ENCODE measurements around the gene ATG4B.

The ATG4B gene

DNA sequence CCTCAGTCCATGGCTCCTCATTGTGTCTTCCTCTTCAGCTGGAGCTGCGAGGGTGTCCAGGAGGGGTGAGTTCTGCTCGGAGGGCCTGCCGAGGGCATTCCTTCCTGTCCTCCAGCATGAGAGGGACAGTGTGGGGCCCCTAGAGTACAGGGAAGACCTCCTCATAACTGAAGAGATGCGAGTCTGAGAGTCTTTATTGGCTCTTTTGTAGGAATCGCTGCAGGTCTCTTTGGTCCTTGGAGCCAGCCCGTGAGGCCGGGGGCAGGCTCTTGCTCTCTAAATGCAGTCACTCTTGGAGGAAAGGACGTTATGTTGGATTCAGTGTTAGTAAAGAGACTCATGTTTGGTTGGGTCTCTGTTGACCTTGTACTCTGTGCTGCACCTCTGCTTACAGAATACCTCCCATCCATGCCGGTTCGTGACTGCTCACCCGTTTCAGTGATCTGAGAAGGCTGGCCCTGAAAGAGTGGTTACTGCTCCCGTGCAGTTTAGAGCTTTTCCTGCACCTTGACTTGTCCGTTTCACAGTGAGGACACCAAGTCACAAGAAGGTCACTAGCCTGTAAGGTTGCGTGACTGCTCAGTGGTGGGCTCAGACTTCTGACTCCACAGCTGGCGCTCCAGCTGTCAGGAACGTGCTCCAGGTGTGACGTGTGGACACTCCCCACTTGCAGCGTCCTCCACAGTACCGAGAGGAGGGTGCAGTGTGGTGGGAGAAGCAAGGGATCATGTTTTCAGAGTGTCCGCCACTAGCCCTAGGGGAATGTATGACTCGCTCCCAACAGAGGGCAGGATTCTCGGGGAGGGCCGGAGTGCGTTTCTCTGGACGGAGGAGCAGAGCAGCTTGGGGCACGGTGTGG is 7.8 kb downstream of the ATG4B start:
- peaks cover 6% of the 10 kb centered on the region for H3K36me3 ChIP-seq (ENCODE audit: control insufficient read depth, insufficient read depth, low read length)
- no peak overlapping the region for H3K4me3 ChIP-seq (ENCODE audit: low read depth, low read length)
- H3K27ac ChIP-seq (ENCODE audit: low read depth, low read length) = no peak overlapping the region
- H3K9me3 ChIP-seq (ENCODE audit: control insufficient read depth, insufficient read depth, low read depth, low read length) = no peaks in the 10 kb centered on the region
- no peak overlapping the region for H3K9ac ChIP-seq (ENCODE audit: low read length)
- peaks cover 29% of the 10 kb centered on the region for H3K4me1 ChIP-seq (ENCODE audit: control insufficient read depth, insufficient read depth, low read length)
- H3K27me3 ChIP-seq (ENCODE audit: control insufficient read depth, insufficient read depth, low read length) = no peaks in the 10 kb centered on the region

DNA sequence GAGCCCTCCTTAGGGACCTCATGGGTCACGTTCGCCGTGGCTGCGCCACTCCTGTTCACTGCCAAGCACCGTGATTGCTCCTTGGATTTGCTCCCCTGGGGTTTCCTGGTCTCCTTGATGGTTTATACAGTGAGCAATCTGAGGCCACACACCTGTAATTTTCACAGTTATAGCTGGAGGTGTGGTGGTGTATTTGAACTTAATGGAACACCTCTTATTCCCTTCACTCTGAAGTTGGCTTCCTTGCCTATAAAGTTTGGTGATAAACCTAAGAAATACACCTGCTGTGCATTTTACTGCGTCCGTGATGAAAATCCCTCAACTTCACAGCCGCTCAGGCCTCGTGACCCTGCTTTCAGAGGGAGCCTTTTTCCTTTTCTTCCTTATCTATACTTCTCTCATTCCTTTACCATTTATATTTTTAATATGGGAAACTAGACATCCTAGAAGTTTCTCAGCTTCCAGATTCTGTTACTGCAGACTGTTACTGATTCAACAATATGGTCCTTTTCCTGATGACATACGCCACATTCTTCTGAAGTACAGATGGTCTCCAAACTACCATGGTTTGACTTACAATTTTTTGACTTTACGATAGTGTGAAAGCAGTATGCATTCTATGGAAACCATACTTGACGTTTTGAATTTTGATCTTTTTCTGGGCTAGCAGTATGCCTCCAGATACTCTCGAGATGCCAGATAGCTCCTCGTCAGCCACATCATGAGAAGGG is 8.6 kb downstream of the ATG4B start:
- no peaks in the 10 kb centered on the region for H3K9me3 ChIP-seq (ENCODE audit: control insufficient read depth, insufficient read depth, low read depth, low read length)
- no peak overlapping the region for H3K4me3 ChIP-seq (ENCODE audit: low read depth, low read length)
- peaks cover 29% of the 10 kb centered on the region for H3K4me1 ChIP-seq (ENCODE audit: control insufficient read depth, insufficient read depth, low read length)
- H3K36me3 ChIP-seq (ENCODE audit: control insufficient read depth, insufficient read depth, low read length) = peaks cover 12% of the 10 kb centered on the region
- H3K27me3 ChIP-seq (ENCODE audit: control insufficient read depth, insufficient read depth, low read length) = no peaks in the 10 kb centered on the region
- H3K27ac ChIP-seq (ENCODE audit: low read depth, low read length) = no peak overlapping the region
- no peak overlapping the region for H3K9ac ChIP-seq (ENCODE audit: low read length)

DNA sequence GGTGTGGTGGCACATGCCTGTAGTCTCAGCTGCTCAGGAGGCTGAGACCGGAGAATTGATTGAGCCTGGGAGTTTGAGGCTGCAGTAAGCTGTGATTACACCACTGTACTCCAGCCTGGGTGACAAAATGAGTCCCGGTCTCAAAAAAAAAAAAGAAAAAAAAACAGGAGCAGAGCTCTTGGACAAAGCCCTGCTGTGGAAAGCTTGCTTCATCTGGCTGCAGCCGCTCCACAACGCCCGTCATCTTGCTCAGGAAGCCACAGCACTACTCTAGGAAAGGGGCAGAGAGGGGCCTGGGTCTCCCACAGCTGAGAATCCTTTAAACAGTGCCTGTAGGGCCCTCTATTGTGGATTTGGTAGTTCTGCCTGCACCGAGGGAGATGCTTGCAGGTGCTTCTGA is 11.0 kb downstream of the ATG4B start:
- no peaks in the 10 kb centered on the region for H3K27me3 ChIP-seq (ENCODE audit: control insufficient read depth, insufficient read depth, low read length)
- H3K4me3 ChIP-seq (ENCODE audit: low read depth, low read length) = no peak overlapping the region
- H3K4me1 ChIP-seq (ENCODE audit: control insufficient read depth, insufficient read depth, low read length) = peaks cover 19% of the 10 kb centered on the region
- H3K36me3 ChIP-seq (ENCODE audit: control insufficient read depth, insufficient read depth, low read length) = peaks cover 33% of the 10 kb centered on the region
- no peak overlapping the region for H3K9ac ChIP-seq (ENCODE audit: low read length)
- H3K27ac ChIP-seq (ENCODE audit: low read depth, low read length) = no peak overlapping the region
- H3K9me3 ChIP-seq (ENCODE audit: control insufficient read depth, insufficient read depth, low read depth, low read length) = no peaks in the 10 kb centered on the region

- Histone ChIP-seq H3K4me3 (ENCODE audit: low read depth, low read length) (no peak overlapping the region), H3K9me3 (ENCODE audit: control insufficient read depth, insufficient read depth, low read depth, low read length) (no peaks in the 10 kb centered on the region), H3K36me3 (ENCODE audit: control insufficient read depth, insufficient read depth, low read length) (peaks cover 35% of the 10 kb centered on the region), H3K4me1 (ENCODE audit: control insufficient read depth, insufficient read depth, low read length) (peaks cover 19% of the 10 kb centered on the region), H3K9ac (ENCODE audit: low read length) (no peak overlapping the region), H3K27me3 (ENCODE audit: control insufficient read depth, insufficient read depth, low read length) (no peaks in the 10 kb centered on the region), H3K27ac (ENCODE audit: low read depth, low read length) (no peak overlapping the region)
These were observed 11.9 kb downstream of the ATG4B start for GRCh38 chr2:241649404-241649803.

GRCh38 chr2:241649927-241650326 is 12.4 kb downstream of the ATG4B start:
- no peaks in the 10 kb centered on the region for H3K9me3 ChIP-seq (ENCODE audit: control insufficient read depth, insufficient read depth, low read depth, low read length)
- H3K9ac ChIP-seq (ENCODE audit: low read length) = no peak overlapping the region
- no peak overlapping the region for H3K4me3 ChIP-seq (ENCODE audit: low read depth, low read length)
- peaks cover 41% of the 10 kb centered on the region for H3K36me3 ChIP-seq (ENCODE audit: control insufficient read depth, insufficient read depth, low read length)
- H3K27me3 ChIP-seq (ENCODE audit: control insufficient read depth, insufficient read depth, low read length) = no peaks in the 10 kb centered on the region
- no peak overlapping the region for H3K27ac ChIP-seq (ENCODE audit: low read depth, low read length)
- H3K4me1 ChIP-seq (ENCODE audit: control insufficient read depth, insufficient read depth, low read length) = peaks cover 19% of the 10 kb centered on the region

GRCh38 chr2:241652142-241652541 is 14.6 kb downstream of the ATG4B start:
- Histone ChIP-seq H3K9ac (ENCODE audit: low read length) (no peak overlapping the region), H3K4me1 (ENCODE audit: control insufficient read depth, insufficient read depth, low read length) (peaks cover 16% of the 10 kb centered on the region), H3K9me3 (ENCODE audit: control insufficient read depth, insufficient read depth, low read depth, low read length) (no peaks in the 10 kb centered on the region), H3K27me3 (ENCODE audit: control insufficient read depth, insufficient read depth, low read length) (no peaks in the 10 kb centered on the region), H3K27ac (ENCODE audit: low read depth, low read length) (no peak overlapping the region), H3K4me3 (ENCODE audit: low read depth, low read length) (no peak overlapping the region), H3K36me3 (ENCODE audit: control insufficient read depth, insufficient read depth, low read length) (peaks cover 60% of the 10 kb centered on the region)

GRCh38 chr2:241652722-241653121 is 15.2 kb downstream of the ATG4B start:
- peaks cover 16% of the 10 kb centered on the region for H3K4me1 ChIP-seq (ENCODE audit: control insufficient read depth, insufficient read depth, low read length)
- no peak overlapping the region for H3K27ac ChIP-seq (ENCODE audit: low read depth, low read length)
- H3K9ac ChIP-seq (ENCODE audit: low read length) = no peak overlapping the region
- H3K4me3 ChIP-seq (ENCODE audit: low read depth, low read length) = no peak overlapping the region
- H3K27me3 ChIP-seq (ENCODE audit: control insufficient read depth, insufficient read depth, low read length) = no peaks in the 10 kb centered on the region
- no peaks in the 10 kb centered on the region for H3K9me3 ChIP-seq (ENCODE audit: control insufficient read depth, insufficient read depth, low read depth, low read length)
- H3K36me3 ChIP-seq (ENCODE audit: control insufficient read depth, insufficient read depth, low read length) = peaks cover 63% of the 10 kb centered on the region

DNA sequence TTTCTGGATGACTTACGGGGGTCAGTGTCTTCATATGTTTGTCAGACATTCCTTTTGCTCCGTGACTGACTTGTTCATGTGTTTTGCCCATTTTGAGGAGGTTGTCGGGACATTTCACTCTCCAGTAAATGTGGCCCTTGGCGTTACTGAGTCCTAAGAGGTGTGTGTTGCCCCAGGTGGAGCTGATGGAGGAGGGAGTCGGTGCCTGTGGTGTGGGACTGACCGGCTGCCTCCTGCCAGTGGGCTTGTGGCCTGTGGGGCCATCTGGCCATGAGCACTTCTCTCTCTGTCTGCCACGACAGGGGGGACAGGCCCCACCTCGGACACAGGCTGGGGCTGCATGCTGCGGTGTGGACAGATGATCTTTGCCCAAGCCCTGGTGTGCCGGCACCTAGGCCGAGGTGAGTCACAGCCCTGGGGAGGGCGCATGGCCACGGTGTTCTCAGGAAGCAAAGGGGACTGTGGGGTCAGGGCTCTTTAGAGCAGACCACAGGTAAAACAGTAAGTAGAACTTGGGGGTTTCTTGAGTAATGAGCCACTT is 15.8 kb downstream of the ATG4B start:
- H3K36me3 ChIP-seq (ENCODE audit: control insufficient read depth, insufficient read depth, low read length) = peaks cover 67% of the 10 kb centered on the region
- H3K27ac ChIP-seq (ENCODE audit: low read depth, low read length) = no peak overlapping the region
- no peaks in the 10 kb centered on the region for H3K27me3 ChIP-seq (ENCODE audit: control insufficient read depth, insufficient read depth, low read length)
- peaks cover 16% of the 10 kb centered on the region for H3K4me1 ChIP-seq (ENCODE audit: control insufficient read depth, insufficient read depth, low read length)
- no peak overlapping the region for H3K4me3 ChIP-seq (ENCODE audit: low read depth, low read length)
- no peak overlapping the region for H3K9ac ChIP-seq (ENCODE audit: low read length)
- H3K9me3 ChIP-seq (ENCODE audit: control insufficient read depth, insufficient read depth, low read depth, low read length) = no peaks in the 10 kb centered on the region

GRCh38 chr2:241654551-241654950 is 17.1 kb downstream of the ATG4B start:
- H3K27me3 ChIP-seq (ENCODE audit: control insufficient read depth, insufficient read depth, low read length) = no peaks in the 10 kb centered on the region
- H3K4me3 ChIP-seq (ENCODE audit: low read depth, low read length) = no peak overlapping the region
- peaks cover 11% of the 10 kb centered on the region for H3K4me1 ChIP-seq (ENCODE audit: control insufficient read depth, insufficient read depth, low read length)
- H3K36me3 ChIP-seq (ENCODE audit: control insufficient read depth, insufficient read depth, low read length) = peaks cover 78% of the 10 kb centered on the region
- H3K9ac ChIP-seq (ENCODE audit: low read length) = no peak overlapping the region
- no peaks in the 10 kb centered on the region for H3K9me3 ChIP-seq (ENCODE audit: control insufficient read depth, insufficient read depth, low read depth, low read length)
- no peak overlapping the region for H3K27ac ChIP-seq (ENCODE audit: low read depth, low read length)

DNA sequence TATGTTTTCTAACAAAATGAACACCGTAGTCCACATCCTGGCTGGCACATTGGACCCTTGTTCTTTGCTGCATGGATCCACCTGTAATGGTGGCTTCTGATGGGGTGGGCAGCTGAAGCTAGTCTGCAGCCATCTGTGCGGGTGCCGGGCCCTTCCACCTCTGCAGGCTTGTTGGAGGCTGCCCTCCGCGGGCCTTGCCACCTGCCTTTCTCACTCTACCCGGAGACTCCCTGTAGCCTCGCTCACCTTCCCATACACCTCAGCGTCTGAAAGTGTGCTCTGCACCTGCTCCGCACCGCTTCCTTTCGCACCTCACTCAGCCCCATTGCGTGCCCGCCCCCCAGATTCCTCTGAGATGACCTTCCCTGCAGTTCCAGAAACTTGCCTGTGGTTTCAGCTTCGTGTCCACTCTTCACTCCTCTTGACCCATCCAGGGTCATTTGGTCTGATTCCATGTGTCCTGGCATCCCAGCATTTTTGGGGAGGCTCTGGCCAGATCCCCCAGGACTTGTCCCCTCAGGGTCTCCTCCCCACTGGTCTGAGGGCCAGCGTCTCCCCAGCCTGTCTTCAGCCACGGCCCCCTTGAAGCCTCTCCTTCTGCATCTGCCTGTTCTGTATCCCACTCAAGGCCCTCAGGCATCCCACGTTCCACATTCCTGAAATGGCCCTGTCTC is 18.2 kb downstream of the ATG4B start:
- H3K27ac ChIP-seq (ENCODE audit: low read depth, low read length) = no peak overlapping the region
- H3K9me3 ChIP-seq (ENCODE audit: control insufficient read depth, insufficient read depth, low read depth, low read length) = no peaks in the 10 kb centered on the region
- H3K9ac ChIP-seq (ENCODE audit: low read length) = no peak overlapping the region
- peaks cover 3% of the 10 kb centered on the region; the same call in 1 of the 2 replicates for H3K4me1 ChIP-seq (ENCODE audit: control insufficient read depth, insufficient read depth, low read length)
- H3K36me3 ChIP-seq (ENCODE audit: control insufficient read depth, insufficient read depth, low read length) = peaks cover 86% of the 10 kb centered on the region
- no peaks in the 10 kb centered on the region for H3K27me3 ChIP-seq (ENCODE audit: control insufficient read depth, insufficient read depth, low read length)
- H3K4me3 ChIP-seq (ENCODE audit: low read depth, low read length) = no peak overlapping the region
